Right cardiac atrium (tissue), 5 donors: ENCODE data around the gene PHOSPHO1. TPM values are rescaled to one million over a fixed set of nuclear protein-coding genes. Genes with fewer than 3 reads are reported as not detected.
"Not testable (repeated sequence)": the region's sequence is repeated elsewhere in the genome, so short reads cannot be mapped to it uniquely, and the experiment has no call there.

Experiments used
- ATAC-seq, 2 donors: fragments of 200-7000 bp; cut with Tn5 transposase; one replicate each; pipeline versions ENCODE4 v1.8.0 to v1.9.1; 2020; ENCODE audit warnings: moderate library complexity in 2 of 2, mild to moderate bottlenecking in 1 of 2
- DNase-seq, 3 donors: peaks; one replicate each; pipeline ENCODE4 v3.0.0-alpha.2; 2020
- H3K27ac ChIP-seq: one replicate; pipeline ENCODE4 v1.5.1; 2013; ENCODE audit warnings: mild to moderate bottlenecking, low read length, control low read depth, moderate library complexity
- H3K27me3 ChIP-seq: one replicate; pipeline ENCODE4 v1.6.1; 2013; ENCODE audit not compliant: control insufficient read depth, insufficient read depth
- H3K4me1 ChIP-seq: one replicate; pipeline ENCODE4 v1.6.1; 2013; ENCODE audit warnings: low read length; ENCODE audit not compliant: control insufficient read depth, insufficient read depth
- H3K4me3 ChIP-seq: one replicate; pipeline ENCODE4 v1.5.1; 2013; ENCODE audit warnings: low read length, control low read depth
- H3K9me3 ChIP-seq: one replicate; pipeline ENCODE4 v1.6.1; 2013; ENCODE audit warnings: low read length; ENCODE audit not compliant: control insufficient read depth
- WGBS: extraction: QIAGEN DNeasy Blood & Tissue Kit; methylation state at CpG from one replicate; pipeline ENCODE4 v1.1.7; 2013; 5-methylcytosine and 5-hydroxymethylcytosine counted together
- intact Hi-C, 4 donors: fragments of 100-400 bp; cut with DNase I; formaldehyde crosslinking; loops; one replicate each; pipeline versions ENCODE4 v1.11.0 to v1.14.0; 2022 to 2023
- long read RNA-seq, 4 donors: library from polyadenylated mRNA; unstranded; transcript quantifications; one replicate each; pipeline ENCODE4 v2.0.0, GENCODE V29; 2020 to 2021
- polyA plus RNA-seq: library from polyadenylated mRNA; stranded (reverse); fragments of 200-250 nt; gene quantifications from one replicate; pipeline ENCODE4 v1.2.3, GENCODE V29; 2013
- total RNA-seq, 4 donors: library from RNA; stranded (reverse); fragmentation: NEBNext Ultra II Directional; extraction: Animal tissue kit (Norgen Biotek cat#: 25700); gene quantifications; one replicate each; pipeline ENCODE4 v1.2.1, GENCODE V29; 2021
- donor health status: healthy with polysubstance abuse.
- donor health status: DM: no; HTN: yes; CAD: no.
- donor health status: DM: no; HTN: no; CAD: no.
- donor health status: DM: no; HTN: yes; CAD: no; lungs with severe emphysema.
- donor health status: DM: yes; HTN: yes; CAD: no.

PHOSPHO1 gene
- under 1 TPM; 0.39 to 0.99 (median 0.62) TPM for total RNA-seq
- polyA plus RNA-seq: 1.1 TPM
- long read RNA-seq, donor 1, partial matches to known transcripts: 0 of 5 reads
- long read RNA-seq, donor 1, other reads (novel, unspliced or antisense): 1 of 5 reads
- long read RNA-seq, donor 2, partial matches to known transcripts: 1 of 2 reads
- long read RNA-seq, donor 2, other reads (novel, unspliced or antisense): 0 of 2 reads
- long read RNA-seq, donor 3, partial matches to known transcripts: 0 of 2 reads
- long read RNA-seq, donor 3, other reads (novel, unspliced or antisense): 1 of 2 reads
- long read RNA-seq, donor 4: 0 reads

GRCh38 chr17:49230636-49231562 is at the start of gene PHOSPHO1:
PHOSPHO1 (minus strand) TSS chr17:49230787; CDS start chr17:49226691, 4,096 bp downstream.
- Histone ChIP-seq H3K27ac (no peak within 1 kb of the TSS), H3K27me3 (no peaks in the 10 kb centered on the region), H3K4me1 (no peaks in the 10 kb centered on the region), H3K4me3 (peak within 1 kb of the TSS; percentile 63), H3K9me3 (no peaks in the 10 kb centered on the region)
- 4% methylated on average over 58 of the region's 58 CpGs for WGBS
- peak; percentile 94 to 96 for ATAC-seq
- intact Hi-C loops: no loop called here
- DNase-seq: peak; percentile 89 to 95 (median 94)

GRCh38 chr17:49280061-49280460 is 49.5 kb upstream of the PHOSPHO1 start:
- H3K4me1 ChIP-seq: no peaks in the 10 kb centered on the region
- no peaks in the 10 kb centered on the region for H3K27me3 ChIP-seq
- no peak overlapping the region for H3K27ac ChIP-seq
- H3K4me3 ChIP-seq: no peak overlapping the region
- H3K9me3 ChIP-seq: no peaks in the 10 kb centered on the region
- DNase-seq (no peak), ATAC-seq (no peak)
- 91% methylated on average over 5 of the region's 5 CpGs for WGBS
- intact Hi-C loops: no loop called here

- H3K4me3 ChIP-seq, H3K27ac ChIP-seq, ATAC-seq, H3K4me1 ChIP-seq, H3K27me3 ChIP-seq, DNase-seq, H3K9me3 ChIP-seq, intact Hi-C loops: not testable (repeated sequence)
- WGBS: 91% methylated on average over 11 of the region's 11 CpGs
These were observed 48.9 kb upstream of the PHOSPHO1 start for GRCh38 chr17:49279263-49280015.

- DNase-seq: no peak
- H3K4me3 ChIP-seq: no peak overlapping the region
- no peak overlapping the region for H3K27ac ChIP-seq
- 36% methylated on average over 3 of the region's 3 CpGs for WGBS
- H3K4me1 ChIP-seq: no peaks in the 10 kb centered on the region
- intact Hi-C loops: no loop called here
- no peaks in the 10 kb centered on the region for H3K27me3 ChIP-seq
- H3K9me3 ChIP-seq: no peaks in the 10 kb centered on the region
- ATAC-seq: no peak
These were observed 47.5 kb upstream of the PHOSPHO1 start for GRCh38 chr17:49278076-49278475.

- DNase-seq (no peak), ATAC-seq (no peak)
- Histone ChIP-seq H3K27me3 (no peaks in the 10 kb centered on the region), H3K4me3 (no peak overlapping the region), H3K4me1 (no peaks in the 10 kb centered on the region), H3K9me3 (no peaks in the 10 kb centered on the region), H3K27ac (no peak overlapping the region)
- 92% methylated on average over 13 of the region's 13 CpGs for WGBS
- intact Hi-C loops: no loop called here
These were observed 47.1 kb upstream of the PHOSPHO1 start for GRCh38 chr17:49277638-49278037.

- H3K27ac ChIP-seq, DNase-seq, H3K4me3 ChIP-seq, H3K27me3 ChIP-seq, ATAC-seq, intact Hi-C loops, H3K4me1 ChIP-seq, H3K9me3 ChIP-seq: not testable (repeated sequence)
- 94% methylated on average over 12 of the region's 12 CpGs for WGBS
These were observed 45.4 kb upstream of the PHOSPHO1 start for GRCh38 chr17:49275981-49276380.

GRCh38 chr17:49269356-49269755 is 38.8 kb upstream of the PHOSPHO1 start:
- Histone ChIP-seq H3K9me3 (no peaks in the 10 kb centered on the region), H3K27me3 (no peaks in the 10 kb centered on the region), H3K27ac (no peak overlapping the region), H3K4me1 (no peaks in the 10 kb centered on the region), H3K4me3 (no peak overlapping the region)
- intact Hi-C loops: no loop called here
- WGBS: 82% methylated on average over 5 of the region's 5 CpGs
- ATAC-seq (no peak), DNase-seq (no peak)

- WGBS: 77% methylated on average over 3 of the region's 3 CpGs
- H3K4me3 ChIP-seq: no peak overlapping the region
- intact Hi-C loops: no loop called here
- no peak for ATAC-seq
- no peak overlapping the region for H3K27ac ChIP-seq
- H3K9me3 ChIP-seq: no peaks in the 10 kb centered on the region
- H3K4me1 ChIP-seq: no peaks in the 10 kb centered on the region
- DNase-seq: no peak
- no peaks in the 10 kb centered on the region for H3K27me3 ChIP-seq
These were observed 37.3 kb upstream of the PHOSPHO1 start for GRCh38 chr17:49267912-49268311.

- ATAC-seq (no peak), DNase-seq (no peak)
- no peak overlapping the region for H3K4me3 ChIP-seq
- H3K27ac ChIP-seq: no peak overlapping the region
- no peaks in the 10 kb centered on the region for H3K27me3 ChIP-seq
- intact Hi-C loops: no loop called here
- no peaks in the 10 kb centered on the region for H3K9me3 ChIP-seq
- 91% methylated on average over 2 of the region's 2 CpGs for WGBS
- H3K4me1 ChIP-seq: no peaks in the 10 kb centered on the region
These were observed 35.6 kb upstream of the PHOSPHO1 start for GRCh38 chr17:49266233-49266632.

GRCh38 chr17:49261540-49261939 is 31.0 kb upstream of the PHOSPHO1 start:
- ATAC-seq, H3K27ac ChIP-seq, H3K4me1 ChIP-seq, H3K4me3 ChIP-seq, DNase-seq, intact Hi-C loops, H3K27me3 ChIP-seq, H3K9me3 ChIP-seq: not testable (repeated sequence)
- 91% methylated on average over 9 of the region's 9 CpGs for whole genome bisulfite sequencing
